ENCODE data around the gene MRPL27.
"Not testable (repeated sequence)": the region's sequence is repeated elsewhere in the genome, so short reads cannot be mapped to it uniquely, and the experiment has no call there.

The MRPL27 gene

DNA sequence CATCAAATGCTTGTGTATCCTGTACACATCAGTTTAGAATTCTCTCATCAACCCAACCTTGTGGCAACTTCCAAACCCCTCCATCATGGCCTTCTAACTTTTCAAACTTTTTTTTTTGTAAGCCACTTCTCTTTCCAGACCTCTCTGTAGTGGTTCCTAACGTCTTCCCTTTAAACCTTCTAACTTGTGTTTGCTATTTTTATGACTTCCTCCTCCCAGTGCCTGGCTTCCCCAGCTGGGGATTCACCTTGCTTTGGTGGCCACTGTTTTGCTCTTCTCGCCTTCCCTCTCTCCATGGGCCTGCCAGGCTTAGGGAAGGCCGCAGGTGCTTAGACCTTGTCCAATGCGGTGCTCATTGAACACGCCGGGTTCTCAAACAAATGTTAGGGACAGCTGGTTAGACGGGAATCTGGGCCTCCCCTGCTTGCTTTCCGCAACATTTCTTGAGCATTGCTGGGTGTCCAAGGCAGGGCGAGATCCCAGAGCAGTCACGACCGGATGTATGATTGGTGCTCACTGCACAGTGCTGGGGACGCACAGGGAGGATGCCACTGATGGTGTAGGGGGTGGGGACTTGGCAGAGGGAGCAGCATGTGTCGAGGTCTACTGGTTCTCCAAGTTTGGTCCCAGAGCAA lies 28.1 kb downstream of the MRPL27 start:
- DNase-seq = no peak

- no peak for DNase-seq
These were observed 33.6 kb downstream of the MRPL27 start for GRCh38 chr17:50339381-50339780.

DNA sequence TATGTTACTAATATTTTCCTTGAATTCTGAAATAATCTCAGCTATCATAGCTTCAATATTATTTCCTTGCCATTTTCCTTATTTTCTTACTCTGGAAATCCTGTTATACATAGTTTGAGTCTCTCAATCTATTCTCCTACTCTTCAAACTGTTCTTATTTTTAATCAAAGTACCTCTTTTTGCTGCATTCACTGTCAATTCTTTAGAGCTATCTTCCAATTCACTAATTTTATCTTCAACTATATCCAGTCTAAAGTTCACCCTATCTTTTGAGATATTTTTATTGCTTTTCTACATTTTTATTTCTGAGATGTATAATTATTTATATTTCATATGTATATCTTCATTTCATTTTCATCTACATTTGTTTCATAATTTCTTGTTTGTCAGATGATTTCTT lies 34.3 kb downstream of the MRPL27 start:
- DNase-seq = no peak

DNA sequence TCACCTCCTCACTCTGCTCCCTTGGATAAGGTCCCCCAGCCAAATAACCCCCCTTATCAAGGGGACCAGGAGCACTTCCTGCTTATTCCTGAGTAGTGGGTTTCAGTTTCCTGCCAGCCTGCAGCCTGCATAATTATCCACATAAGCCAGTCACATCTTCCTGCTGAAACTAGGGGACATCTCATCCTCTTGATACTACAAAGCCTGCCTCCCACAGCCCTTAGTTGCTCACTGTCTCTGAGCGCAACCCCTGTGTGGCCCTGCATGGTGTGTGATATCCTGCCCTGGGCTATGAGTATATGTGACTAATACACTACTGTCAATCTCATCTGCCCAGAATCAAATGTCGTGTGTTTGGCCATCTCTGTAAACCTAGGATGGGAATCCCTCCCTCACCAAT lies 35.0 kb downstream of the MRPL27 start:
- DNase-seq = no peak

DNA sequence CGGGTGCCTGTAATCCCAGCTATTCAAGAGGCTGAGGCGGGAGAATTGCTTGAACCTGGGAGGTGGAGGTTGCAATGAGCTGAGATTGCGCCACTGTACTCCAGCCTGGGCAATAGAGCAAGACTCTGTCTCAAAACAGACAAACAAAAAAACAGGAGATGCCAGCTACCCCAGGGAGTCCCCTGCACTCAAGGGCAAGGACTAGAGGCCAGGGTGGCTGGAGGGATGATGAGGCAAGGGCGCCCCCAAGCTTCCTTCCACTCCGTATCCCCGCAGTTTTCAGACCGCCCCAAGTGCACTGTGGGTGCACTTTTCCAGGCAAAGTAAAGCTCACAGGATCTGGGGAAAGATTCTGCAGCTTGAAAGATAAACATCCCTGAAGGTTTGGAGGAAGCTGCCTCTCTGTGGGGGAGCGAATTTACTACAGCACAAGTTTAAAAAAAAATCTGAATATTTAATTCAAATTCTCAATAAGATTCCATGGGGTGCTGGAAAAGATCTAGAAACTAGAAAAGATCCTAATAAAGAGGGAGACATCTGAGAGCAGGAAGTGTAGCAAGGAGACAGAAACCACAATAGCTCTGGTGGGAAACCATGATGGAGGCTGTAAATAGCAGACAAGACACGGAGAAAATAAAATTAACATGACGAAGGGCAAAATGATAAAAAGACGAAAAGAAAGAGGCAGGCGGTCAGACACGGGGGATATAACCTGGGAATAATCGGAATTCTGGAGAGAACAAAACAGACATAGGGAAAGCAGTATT lies 39.5 kb downstream of the MRPL27 start:
- DNase-seq = not testable (repeated sequence)

DNA sequence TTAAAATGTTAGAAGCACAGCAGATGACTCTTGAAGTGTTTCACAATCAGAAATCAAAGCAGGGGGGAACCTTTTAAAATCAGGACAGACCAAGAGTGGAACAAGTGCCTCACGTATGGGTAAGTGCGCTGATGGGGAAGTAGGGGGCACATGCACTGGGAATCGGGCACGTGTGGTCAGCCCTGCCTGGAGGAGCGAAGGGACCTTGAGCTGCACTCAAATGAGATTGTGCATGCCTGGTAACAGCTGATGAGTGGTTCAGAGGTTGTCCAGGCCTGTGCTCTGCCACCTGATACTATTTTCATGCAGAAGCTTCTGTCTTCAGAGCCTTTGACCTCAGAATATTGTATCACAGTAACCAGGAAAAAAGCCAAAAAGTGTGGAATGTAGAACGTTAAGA lies 40.8 kb downstream of the MRPL27 start:
- no peak for DNase-seq

- no peak for DNase-seq
These were observed 41.7 kb downstream of the MRPL27 start for GRCh38 chr17:50331085-50331791.

GRCh38 chr17:50330151-50330775 lies 42.7 kb downstream of the MRPL27 start:
- DNase-seq = no peak

- DNase-seq = no peak
These were observed 43.3 kb downstream of the MRPL27 start for GRCh38 chr17:50329716-50330115.

GRCh38 chr17:50328363-50329325 lies 44.3 kb downstream of the MRPL27 start:
- no peak for DNase-seq

DNA sequence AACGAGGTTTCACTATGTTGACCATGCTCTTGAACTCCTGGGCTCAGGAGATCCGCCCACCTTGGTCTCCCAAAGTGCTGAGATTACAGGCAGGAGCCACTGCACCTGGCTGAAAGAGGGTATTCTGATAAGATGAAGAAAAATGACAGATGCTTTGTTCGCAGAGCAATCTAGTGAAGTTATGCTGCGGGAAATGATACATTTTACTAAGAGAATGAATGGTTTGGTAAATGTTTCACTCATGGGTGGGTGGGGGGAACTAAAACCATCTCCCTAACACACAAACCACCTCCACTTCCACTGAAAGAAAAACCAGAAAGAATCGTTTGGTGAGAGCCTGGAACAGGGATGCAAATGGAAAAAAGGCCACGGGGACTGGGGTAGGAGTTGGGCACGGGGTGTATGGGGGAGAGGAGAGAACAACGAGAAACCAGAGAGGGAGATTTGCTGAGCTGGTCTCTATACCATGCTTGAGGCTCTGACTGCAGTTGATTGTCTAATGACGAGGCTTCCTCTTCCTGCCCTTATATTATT lies 46.1 kb downstream of the MRPL27 start:
- DNase-seq = no peak

DNA sequence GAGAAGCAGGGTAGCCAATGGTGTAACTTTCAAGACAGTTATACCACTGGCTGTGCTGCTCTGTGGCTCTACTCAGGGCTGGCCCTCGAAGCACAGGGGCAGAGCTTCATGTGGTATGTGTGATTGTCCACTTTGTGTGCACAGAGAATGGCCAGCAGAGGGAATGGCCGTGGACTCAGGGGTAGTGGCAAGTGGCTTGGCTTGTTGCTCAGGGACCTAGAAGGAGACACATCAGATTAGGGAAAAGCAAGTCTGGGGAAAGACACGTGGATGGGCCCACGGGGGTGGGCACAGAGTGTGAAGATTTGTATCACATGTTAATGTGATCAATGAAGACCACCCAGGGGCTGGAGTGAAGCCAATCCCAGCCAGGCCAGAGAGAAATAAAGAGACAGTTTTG lies 47.1 kb downstream of the MRPL27 start:
- DNase-seq = no peak

GRCh38 chr17:50323060-50323459 lies 49.9 kb downstream of the MRPL27 start:
- no peak for DNase-seq

DNA sequence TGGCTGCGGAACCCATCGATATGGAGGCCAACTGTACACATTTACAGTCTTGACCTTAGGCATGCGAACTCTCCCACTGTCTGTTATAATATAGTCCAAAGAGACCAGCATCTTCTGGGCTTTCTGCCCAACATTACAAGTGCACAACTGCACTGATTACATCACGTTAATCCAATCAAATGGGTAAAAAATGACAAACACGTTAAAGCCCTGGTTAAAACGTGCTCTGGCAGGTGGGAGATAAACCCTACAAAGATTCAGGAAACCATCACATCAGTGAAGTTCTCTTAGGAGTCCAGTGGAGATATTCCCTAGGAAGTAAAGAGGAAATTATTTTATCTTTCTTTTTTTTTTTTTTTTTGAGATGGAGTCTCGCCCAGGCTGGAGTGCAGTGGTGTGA lies 50.7 kb downstream of the MRPL27 start:
- DNase-seq = no peak

GRCh38 chr17:50319306-50320004 lies 53.5 kb downstream of the MRPL27 start:
- no peak for DNase-seq

GRCh38 chr17:50318501-50319285 lies 54.3 kb downstream of the MRPL27 start:
- no peak for DNase-seq

Measured in NCI-H748 treated with DMSO at 0.1 percent for 48 hours (cell line).